ENCODE measurements around the gene RNF186. TPM values are rescaled to one million over a fixed set of nuclear protein-coding genes. Genes with fewer than 3 reads are reported as not detected.
"Not testable (repeated sequence)": the region's sequence is repeated elsewhere in the genome, so short reads cannot be mapped to it uniquely, and the experiment has no call there.

RNF186 gene
- polyA plus RNA-seq, 1 of the 3 experiments (the other 2 are of a cell fraction), result not detected

GRCh38 chr1:19817160-19817559, 2.1 kb upstream of the RNF186 start (continued):
- TF ChIP-seq REST (IDR thresholded peaks at IDR 0.05; ENCODE audit: low read depth, low read length) (no peak), GABPA (IDR thresholded peaks at IDR 0.05; ENCODE audit: low read depth) (no peak), EZH2phosphoT487 (IDR thresholded peaks at IDR 0.05; ENCODE audit: borderline replicate concordance, low read depth) (no peak), TAF1 (IDR thresholded peaks at IDR 0.05; ENCODE audit: borderline replicate concordance, low read depth, low read length) (no peak), FOXM1 (IDR thresholded peaks at IDR 0.05; ENCODE audit: low read depth) (no peak), NFIC (IDR thresholded peaks at IDR 0.05; ENCODE audit: borderline replicate concordance) (no peak), GATA2 (CRISPR knock-in tag; IDR thresholded peaks at IDR 0.05) (no peak), RFX5 (IDR thresholded peaks at IDR 0.05; ENCODE audit: low read length) (no peak), CHD2 (IDR thresholded peaks at IDR 0.05; ENCODE audit: low read length, partially characterized antibody) (no peak), SMC3 (IDR thresholded peaks at IDR 0.05; ENCODE audit: low read depth, low read length) (no peak)

GRCh38 chr1:19816737-19817086, 1.6 kb upstream of the RNF186 start:
- H3K4me1 ChIP-seq (ENCODE audit: control insufficient read depth in 1 of 2, insufficient read depth in 2 of 2, low read depth in 1 of 2, low read length in 1 of 2); H3K79me2 ChIP-seq (ENCODE audit: insufficient read depth); H4K20me1 ChIP-seq (ENCODE audit: insufficient read depth); H3K36me3 ChIP-seq (replicated peaks in 1 of 2; ENCODE audit: control insufficient read depth in 1 of 2, insufficient read depth in 2 of 2, low read length in 1 of 2); H3K4me2 ChIP-seq; H3K9ac ChIP-seq; H3K9me3 ChIP-seq; POLR2A ChIA-PET; H3K4me3 ChIP-seq (ENCODE audit: low read depth in 2 of 2, low read length in 1 of 2); H3K9me2 ChIP-seq; H3K27ac ChIP-seq (ENCODE audit: low read depth in 2 of 2, low read length in 1 of 2); H2AFZ ChIP-seq (ENCODE audit: low read depth); DNase-seq; H3F3A ChIP-seq (replicated peaks; ENCODE audit: insufficient read depth); H3K27me3 ChIP-seq (ENCODE audit: insufficient read depth): not testable (repeated sequence)
- WGBS (ENCODE audit: low lambda C conversion rate), result 36% methylated on average over 1 of the region's 1 CpG
- CTCF ChIA-PET, result interaction anchor here (2.5 kb wide), 1 partner anchor 112 kb away, joined by 6 read pairs; no protein-coding TSS in a partner anchor

GRCh38 chr1:19815801-19816736, 986 bp upstream of the RNF186 start:
- no peaks in the 10 kb centered on the region for H3K9me3 ChIP-seq
- H4K20me1 ChIP-seq (ENCODE audit: insufficient read depth), result no peaks in the 10 kb centered on the region
- no peak for DNase-seq
- H2AFZ ChIP-seq (ENCODE audit: low read depth), result no peak overlapping the region
- no peak overlapping the region for H3K4me3 ChIP-seq (ENCODE audit: low read depth in 2 of 2, low read length in 1 of 2)
- TF ChIP-seq TCF12 (IDR thresholded peaks at IDR 0.05) (no peak), FOXJ3 (CRISPR knock-in tag; IDR thresholded peaks at IDR 0.05) (no peak), MAX (IDR thresholded peaks at IDR 0.05; ENCODE audit: low read depth) (no peak), MXI1 (IDR thresholded peaks at IDR 0.05; ENCODE audit: low read depth, low read length) (no peak), PBX3 (IDR thresholded peaks at IDR 0.05) (no peak), ZBTB33 (IDR thresholded peaks at IDR 0.05; ENCODE audit: borderline replicate concordance, low read depth) (no peak), RAD21 (IDR thresholded peaks at IDR 0.05; ENCODE audit: low read length) (no peak), SIN3A (IDR thresholded peaks at IDR 0.05; ENCODE audit: borderline replicate concordance, low read depth, low read length) (no peak)
- ChIA-PET CTCF (interaction anchor here (2.5 to 2.8 kb wide), 2 partner anchors 100 to 111 kb away, joined by 6 to 8 read pairs; no protein-coding TSS in a partner anchor), POLR2A (no interaction called here)
- H3K27ac ChIP-seq (ENCODE audit: low read depth in 2 of 2, low read length in 1 of 2), result no peak overlapping the region
- no peaks in the 10 kb centered on the region for H3F3A ChIP-seq (replicated peaks; ENCODE audit: insufficient read depth)
- peaks cover 0 to 2% of the 10 kb centered on the region in 2 experiments; a peak in 2 of 4 replicates for H3K4me1 ChIP-seq (ENCODE audit: control insufficient read depth in 1 of 2, insufficient read depth in 2 of 2, low read depth in 1 of 2, low read length in 1 of 2)
- no peaks in the 10 kb centered on the region for H3K9me2 ChIP-seq
- no peak overlapping the region for H3K9ac ChIP-seq
- H3K27me3 ChIP-seq (ENCODE audit: insufficient read depth), result no peaks in the 10 kb centered on the region
- 62% methylated on average over 10 of the region's 15 CpGs for WGBS (ENCODE audit: low lambda C conversion rate)
- no peak overlapping the region for H3K4me2 ChIP-seq
- no peaks in the 10 kb centered on the region for H3K36me3 ChIP-seq (replicated peaks in 1 of 2; ENCODE audit: control insufficient read depth in 1 of 2, insufficient read depth in 2 of 2, low read length in 1 of 2)
- H3K79me2 ChIP-seq (ENCODE audit: insufficient read depth), result no peaks in the 10 kb centered on the region

Measured in SK-N-SH (cell line).